Renal pelvis (tissue), 4 donors: ENCODE measurements around the gene MMP24OS. TPM values are rescaled to one million over a fixed set of nuclear protein-coding genes. Genes with fewer than 3 reads are reported as not detected.
A peak's percentile ranks its signal among the peaks of the same experiment; 100 is the strongest.
"Not testable (repeated sequence)": the region's sequence is repeated elsewhere in the genome, so short reads cannot be mapped to it uniquely, and the experiment has no call there.

Source experiments
- DNase-seq: peaks from one replicate; pipeline ENCODE4 v3.0.0-alpha.2; 2013
- polyA plus RNA-seq, 3 donors: library from polyadenylated mRNA; unstranded; fragments of 120-200 nt; gene quantifications; one replicate each; pipeline ENCODE4 v1.2.1, GENCODE V29; 2013; ENCODE audit not compliant: insufficient read length in 3 of 3

The MMP24OS gene
- polyA plus RNA-seq, 3 donors: 37.7 to 49.8 (median 44.4) TPM

DNA sequence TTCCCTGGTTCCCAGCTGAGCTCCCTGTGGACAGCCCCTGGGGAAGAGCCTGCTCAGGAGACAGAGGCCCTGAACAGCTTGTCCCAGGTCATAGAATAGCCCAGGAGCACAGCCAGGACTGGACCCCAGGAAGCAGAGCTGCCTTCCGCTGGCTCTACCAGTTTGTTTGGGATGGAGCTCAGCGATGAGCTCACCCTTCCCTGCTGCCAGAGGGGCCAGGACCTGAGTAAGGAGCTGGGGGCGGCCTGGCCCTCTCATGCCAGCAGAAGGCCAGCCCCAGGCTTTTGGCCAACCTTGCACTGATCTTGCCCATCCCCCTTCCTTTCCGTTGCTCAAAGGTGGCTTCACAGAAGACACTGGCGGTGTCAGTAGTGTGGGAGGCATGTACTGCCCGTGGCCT is 17.5 kb downstream of the MMP24OS start:
- DNase-seq: no peak

DNA sequence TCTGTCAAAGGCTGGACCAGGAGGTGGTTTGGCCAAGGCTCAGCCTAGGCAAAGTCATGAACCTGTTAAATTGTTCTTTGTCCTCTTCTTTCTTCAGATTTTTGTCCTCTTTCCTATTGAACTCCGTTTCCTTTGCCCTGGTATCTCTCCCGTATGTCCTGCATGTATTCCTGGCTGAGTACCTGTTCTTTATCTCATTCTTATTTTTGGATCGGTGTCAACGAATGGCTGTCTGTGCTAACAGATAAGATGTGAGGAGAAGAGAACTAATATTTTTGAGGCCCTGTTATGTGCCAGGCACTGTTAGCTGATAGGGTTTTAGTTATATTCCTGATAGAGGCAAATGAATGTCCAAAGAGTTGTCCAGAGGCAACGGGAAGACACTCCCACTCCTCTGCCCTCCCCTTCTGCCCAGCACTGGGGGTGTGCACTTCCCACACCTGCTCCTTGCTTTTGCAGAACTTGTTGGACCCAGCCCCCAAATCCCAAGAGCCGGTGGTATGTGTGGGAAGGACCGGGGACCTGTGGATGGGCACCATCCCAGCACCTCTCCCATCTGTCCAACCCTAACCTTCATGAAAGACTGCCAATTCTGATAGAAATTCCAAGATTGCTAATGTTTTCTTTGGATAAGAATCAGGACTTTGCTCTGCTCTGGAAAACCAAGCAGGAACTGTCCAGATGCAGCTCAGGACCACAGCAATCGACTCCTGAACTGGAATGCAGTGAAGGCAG is 20.6 kb downstream of the MMP24OS start:
- no peak for DNase-seq

DNA sequence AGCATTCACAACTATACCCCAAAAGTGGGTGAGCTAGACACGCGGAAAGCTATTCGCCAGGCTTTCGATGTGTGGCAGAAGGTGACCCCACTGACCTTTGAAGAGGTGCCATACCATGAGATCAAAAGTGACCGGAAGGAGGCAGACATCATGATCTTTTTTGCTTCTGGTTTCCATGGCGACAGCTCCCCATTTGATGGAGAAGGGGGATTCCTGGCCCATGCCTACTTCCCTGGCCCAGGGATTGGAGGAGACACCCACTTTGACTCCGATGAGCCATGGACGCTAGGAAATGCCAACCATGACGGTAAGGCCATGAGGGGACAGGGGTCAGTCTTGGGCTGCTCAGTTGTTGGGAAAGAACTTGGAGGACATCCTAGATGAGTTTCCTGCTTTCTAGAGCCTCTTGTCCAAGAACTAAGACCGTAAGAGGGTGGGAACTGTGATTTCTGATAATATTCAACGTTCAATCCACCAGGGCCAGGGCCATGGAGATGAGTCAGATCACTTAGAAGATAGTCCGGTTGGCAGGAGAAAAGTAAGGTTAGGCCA is 23.4 kb downstream of the MMP24OS start:
- DNase-seq: no peak

DNA sequence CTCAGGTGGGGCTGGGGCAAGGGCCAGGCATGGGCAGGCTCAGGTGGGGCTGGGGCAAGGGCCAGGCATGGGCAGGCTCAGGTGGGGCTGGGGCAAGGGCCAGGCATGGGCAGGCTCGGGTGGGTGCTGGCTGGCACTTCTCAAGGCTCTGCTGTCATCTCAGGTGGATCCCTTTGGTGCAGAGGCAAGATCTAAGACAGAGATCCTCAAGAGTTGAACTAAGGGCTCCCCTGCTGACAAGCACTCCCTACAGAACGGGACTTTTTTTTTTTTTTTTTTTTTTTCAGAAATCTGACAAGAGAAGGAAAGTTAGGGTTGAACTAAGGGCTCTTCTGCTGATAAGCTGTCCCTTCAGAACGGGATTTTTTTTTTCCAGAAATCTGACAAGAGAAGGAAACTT is 24.9 kb downstream of the MMP24OS start:
- no peak for DNase-seq

DNA sequence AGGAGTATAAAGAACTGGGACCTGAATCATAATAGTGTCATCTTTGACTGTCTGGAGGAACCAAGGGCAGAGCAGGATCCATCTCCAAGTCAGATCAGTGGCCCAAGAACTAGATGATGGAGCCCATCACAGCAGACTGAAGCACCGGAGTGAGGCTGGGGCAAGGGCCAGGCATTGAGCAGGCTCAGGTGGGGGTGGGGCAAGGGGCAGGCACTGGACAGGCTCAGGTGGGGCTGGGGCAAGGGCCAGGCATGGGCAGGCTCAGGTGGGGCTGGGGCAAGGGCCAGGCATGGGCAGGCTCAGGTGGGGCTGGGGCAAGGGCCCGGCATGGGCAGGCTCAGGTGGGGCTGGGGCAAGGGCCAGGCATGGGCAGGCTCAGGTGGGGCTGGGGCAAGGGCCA is 25.3 kb downstream of the MMP24OS start:
- DNase-seq: not testable (repeated sequence)

DNA sequence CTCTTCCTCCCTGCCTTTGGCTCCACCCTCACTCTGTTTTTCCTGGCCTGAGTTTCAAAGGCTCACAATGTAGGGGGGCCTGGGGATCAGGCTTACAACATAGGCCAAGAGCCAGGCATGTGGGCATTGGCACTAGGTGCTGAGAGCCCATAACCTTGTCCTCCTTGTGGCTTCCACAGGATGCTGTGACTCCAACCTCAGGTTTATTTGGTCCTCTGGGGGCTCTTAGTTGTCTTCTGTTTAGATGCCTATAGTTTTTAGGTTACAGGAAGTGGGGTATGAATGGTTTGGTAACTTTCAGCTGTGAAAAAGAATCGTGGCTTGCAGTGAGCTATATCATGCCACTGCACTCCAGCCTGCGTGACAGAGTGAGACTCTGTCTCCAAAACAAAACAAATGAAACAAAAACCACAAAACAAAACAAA is 25.9 kb downstream of the MMP24OS start:
- no peak for DNase-seq

DNA sequence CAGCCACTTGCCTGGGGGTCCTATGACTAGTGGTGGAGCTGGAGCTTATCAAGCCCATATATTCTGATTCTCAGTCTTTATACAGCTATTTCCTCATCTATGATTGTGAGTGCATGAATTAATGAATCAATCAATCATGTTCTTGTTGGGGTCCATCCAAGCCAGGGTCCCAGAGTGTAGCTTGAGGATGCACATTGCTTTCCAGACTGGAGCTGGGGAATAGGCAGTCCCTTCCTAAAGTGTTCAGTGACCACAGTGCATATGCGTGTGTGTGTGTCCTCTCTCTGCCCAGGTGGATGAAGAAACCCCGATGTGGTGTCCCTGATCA is 26.3 kb downstream of the MMP24OS start:
- DNase-seq: no peak

DNA sequence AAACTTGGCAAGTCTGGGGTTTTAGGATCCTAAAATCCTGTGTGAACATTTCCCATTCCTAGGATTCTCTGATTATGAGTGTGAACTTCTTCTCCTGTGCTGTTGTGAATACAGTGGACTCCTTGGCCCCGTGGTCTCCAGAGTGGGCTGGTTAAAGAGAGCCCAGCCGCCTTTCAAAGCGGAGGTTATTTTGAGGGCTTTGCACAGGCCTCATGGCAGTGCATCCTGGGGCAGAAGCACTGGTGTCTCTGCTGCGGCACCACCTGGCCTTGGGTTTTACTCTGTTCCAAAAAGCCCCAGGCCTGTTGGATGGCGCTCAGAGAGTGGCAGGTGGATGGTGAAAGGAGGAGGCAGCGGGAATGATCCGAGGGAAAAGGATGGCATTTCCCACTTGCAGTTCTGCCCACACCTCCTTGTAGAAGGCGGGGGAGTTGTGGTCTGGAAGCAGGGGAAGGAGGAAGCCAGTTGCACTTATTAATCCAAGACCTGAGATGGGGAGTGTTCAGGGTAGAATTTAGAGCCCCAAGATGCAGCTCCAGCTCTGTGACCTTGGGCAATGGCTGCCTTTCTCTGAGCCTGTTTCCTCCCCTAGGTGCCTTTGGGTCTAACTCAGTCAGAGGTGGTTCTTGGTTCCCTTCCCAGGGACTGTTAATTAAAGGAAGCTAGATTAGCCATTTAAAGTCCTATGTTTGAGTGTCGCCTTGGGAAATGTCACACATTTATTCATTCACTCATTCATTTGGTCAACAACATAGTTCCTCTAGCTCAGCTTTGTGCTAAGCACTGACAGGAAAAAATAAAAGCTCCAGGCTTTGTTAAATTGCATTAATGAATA is 29.1 kb downstream of the MMP24OS start:
- DNase-seq: no peak

DNA sequence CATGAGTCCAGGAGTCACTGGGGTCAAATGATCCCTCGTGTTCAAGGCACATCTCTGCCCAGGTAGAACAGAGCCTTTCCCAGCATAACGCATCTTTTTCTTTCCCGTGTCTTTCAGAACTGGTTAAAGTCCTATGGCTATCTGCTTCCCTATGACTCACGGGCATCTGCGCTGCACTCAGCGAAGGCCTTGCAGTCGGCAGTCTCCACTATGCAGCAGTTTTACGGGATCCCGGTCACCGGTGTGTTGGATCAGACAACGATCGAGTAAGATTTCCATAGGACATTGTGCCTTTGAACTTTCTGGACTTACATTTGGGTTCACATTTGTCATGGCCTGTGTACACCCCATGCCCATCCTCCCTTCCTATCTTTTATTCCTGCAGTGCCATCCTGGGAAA is 31.2 kb downstream of the MMP24OS start:
- DNase-seq: no peak

DNA sequence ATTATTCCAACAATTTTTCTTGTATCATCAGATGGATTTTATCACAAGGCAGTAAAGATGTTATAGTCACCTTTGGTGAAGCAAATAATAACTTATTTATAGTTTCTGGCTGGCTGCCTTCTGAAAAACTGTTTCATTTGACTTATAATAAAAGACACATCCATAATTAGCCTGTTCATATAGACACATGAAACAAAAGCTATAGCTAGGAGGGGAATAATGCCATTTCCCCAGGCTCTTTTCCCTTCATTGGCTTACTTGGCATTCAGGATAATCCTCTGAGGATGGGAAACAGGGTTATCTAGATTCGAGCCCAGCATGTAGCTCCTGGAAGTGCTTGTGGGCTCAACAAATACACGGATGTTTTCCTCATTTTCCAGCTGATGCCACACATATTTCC is 33.9 kb downstream of the MMP24OS start:
- no peak for DNase-seq

DNA sequence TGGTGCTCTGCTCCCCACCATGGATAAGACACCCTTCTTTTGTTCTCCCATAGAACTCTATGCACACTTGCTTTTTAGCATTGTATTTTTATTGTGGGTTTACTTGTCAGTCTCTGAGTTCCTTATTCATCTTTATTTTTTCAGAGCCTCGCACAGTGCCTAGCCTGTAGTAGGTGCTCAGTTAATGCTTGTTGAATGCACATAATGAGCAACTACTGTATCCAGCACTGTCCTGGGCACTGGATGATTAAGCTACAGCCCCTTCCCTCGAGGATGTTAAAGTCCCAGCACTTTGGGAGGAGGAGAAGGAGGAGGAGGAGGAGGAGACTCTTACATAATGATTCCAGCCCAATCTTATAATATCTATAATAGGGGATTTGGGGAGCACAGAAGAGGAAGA is 34.6 kb downstream of the MMP24OS start:
- DNase-seq: no peak

DNA sequence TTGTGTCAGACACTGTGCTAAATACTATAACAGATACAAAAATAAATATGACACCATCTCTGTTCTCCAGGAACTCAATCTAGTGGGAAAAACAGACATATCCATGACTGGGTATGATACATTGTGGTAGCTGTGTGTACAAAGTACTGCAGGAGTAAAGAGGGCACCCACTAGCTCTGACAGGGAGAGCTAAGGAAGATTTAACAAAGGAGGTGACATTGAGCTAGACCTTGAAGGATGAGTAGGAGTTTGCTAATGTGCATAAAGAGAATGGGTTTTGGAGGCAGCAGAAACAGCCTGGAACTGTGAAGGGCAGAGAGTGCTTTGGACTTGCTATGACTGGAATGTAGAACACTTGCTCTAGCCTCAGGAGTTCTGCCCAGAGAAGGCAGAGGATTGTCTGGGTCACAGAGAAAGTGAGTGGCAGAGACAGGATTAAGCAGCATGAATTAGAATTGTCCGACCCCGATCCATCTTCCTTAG is 37.1 kb downstream of the MMP24OS start:
- DNase-seq: no peak

DNA sequence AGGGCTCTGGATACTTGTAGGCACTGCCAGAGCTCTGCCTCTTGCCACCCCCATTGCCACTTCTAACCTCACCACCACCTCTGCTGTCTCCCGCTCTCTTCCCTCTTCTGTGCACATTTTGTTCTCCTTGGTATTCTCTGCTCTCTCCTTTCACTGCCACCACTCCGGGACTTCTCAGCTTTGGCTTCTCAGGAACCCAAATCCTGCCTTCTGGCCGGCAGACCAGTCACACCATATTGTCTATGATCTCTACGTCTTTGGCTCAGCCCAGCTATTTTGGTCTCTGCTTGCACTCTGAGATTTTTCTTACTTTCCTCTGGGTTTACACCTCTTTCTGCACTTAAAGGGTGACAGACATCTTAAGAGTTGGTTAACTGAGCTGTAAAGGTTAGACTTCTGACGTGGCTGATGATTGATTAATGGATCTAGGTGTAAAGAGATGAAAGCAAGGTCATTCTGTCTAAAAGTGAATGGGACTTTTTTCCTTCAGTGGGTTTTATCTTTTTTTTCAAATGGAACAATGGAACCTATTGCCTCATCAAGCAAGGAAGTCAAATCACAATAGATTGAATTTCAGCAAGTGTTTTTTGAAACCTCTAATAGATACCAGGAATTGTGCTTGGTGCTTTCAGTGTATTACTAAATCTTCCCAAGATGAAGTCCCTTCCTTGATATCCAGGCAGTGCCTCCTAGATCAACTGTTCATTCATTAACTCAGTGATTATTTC is 37.7 kb downstream of the MMP24OS start:
- no peak for DNase-seq

DNA sequence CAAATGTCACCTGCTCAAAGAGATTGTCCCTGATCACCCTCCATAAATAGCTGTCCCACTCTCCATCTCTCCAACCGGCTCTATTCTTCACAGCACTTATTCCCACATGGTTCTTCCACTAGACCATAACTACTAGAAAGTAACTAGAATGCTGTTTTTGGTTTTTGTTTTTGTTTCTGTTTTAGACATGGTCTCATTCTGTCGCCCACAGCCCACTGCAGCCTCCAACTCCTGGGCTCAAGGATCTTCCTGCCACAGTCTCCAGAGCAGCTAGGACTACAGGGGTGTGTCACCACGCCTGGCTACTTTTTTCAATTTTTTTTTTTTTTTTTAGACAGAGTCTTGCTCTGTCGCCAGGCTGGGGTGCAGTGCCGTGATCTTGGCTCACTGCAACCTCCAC is 39.2 kb downstream of the MMP24OS start:
- DNase-seq: no peak

DNA sequence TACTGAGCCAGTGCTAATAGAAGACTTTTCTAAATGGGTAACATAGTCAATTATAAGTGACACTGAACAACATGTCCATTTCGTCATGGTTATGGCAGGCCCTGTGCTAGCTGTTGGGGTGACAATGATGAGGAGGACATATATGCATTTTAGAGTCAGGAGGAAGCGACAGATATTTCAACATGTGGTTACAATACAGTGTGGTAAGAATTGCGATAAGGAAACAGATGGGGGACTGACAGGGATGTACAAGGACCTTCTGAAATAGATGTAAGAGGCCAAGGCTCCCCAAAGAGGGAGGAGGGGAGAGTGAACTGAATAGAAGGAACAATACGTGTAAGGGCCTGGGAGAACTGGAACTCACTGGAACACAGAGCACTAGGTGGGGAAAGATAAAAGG is 39.8 kb downstream of the MMP24OS start:
- no peak for DNase-seq

DNA sequence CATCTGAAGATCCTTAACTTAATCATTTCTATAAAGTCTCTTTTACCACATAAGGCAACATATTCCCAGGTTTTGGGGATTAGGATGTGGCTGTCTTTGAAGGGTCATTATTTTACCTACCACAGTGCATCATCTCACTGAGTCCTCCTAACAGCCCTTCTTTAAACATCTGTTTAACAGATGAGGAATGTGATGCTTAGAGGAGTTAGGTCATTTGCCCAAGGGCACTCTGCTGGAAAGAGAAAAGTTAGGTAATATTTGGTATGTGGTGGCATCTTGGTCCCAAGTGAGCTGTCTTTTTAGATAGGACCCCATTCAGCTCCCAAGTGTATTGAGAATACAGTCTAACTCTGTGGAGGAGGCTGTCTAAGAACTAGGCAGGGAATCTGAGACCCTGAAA is 40.4 kb downstream of the MMP24OS start:
- DNase-seq: no peak

DNA sequence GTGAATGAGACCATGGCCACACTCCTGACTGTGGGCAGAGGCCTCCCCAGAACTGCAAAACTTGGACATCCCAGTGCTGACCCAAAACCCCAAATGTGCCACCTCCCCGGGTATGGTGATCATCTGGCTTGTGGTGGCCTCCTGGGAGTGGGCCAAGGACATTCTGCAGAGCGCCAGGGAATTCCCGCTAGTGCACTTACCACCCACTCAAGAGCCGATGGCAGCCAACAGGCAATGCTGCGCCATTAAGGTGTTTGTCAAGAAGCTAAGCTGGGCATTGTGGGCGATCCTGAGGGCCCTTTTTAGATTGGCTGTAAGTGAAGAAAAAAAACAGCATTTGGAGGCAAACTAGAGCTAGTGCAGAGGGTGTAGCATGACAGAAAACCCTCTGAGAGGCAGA is 42.0 kb downstream of the MMP24OS start:
- no peak for DNase-seq

DNA sequence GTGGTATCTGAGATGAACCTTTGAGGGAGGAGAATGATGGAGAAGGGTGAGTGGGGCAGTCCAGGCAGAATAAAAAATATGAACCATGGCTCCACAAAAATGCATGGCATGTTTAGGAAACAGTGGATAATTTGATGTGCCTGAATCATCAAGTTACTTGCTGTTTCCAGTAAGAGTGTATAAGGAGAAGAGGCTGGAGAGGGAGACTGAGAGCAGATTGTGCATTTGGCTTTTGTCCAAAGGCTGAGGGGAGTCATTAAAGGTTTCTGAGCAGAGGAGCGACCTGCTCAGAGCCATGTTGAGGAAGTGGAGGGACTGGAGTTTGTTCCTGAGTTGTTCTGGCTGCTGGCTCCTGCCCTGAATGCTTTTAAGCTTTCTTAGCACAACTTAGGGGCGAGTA is 45.3 kb downstream of the MMP24OS start:
- DNase-seq: no peak

DNA sequence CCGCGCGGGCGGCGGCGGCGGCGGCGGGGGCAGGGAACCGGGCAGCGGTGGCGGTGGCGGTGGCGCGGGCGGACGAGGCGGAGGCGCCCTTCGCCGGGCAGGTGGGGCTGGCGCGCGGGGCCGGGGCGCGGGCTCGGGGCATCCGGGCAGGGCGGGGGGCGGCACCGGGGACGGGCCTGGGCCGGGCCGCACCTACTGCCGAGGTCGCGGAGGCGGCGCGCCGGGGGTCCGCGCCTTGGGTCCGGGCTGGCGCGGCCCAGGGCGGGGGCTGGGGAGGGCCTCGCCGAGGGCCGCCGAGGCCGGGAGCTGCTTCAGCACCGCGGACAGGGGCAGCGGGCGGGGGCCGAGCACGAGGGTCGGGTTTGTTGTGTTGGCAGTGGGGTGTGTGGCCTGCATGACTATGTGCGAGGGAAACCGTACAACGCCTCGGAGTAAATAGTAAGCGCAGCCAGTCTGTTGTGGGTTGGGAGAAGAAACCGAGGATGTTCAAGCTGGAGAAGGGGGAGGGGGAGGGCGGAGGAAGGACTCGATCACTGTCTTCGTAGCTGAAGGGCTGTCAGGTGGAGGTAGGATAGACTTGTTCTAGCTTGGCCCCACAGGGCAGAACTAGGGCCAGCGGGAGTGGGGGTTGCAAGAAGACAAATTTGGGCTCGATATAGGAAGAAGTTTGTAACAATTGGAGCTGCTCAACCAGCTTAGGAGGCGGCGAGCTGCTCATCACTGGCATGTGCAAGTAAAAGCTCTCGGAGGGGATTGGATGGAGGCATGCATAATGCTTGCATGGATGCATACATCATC is 50.8 kb downstream of the MMP24OS start:
- DNase-seq: peak; percentile 71
